Measurements from ENCODE around the gene IRF2BP1.

- TF ChIP-seq POU2F2 (IDR thresholded peaks at IDR 0.05; ENCODE audit: low read depth, low read length) (no peak), POLR2A (IDR thresholded peaks at IDR 0.05; ENCODE audit: low read depth, low read length) (no peak), TAF1 (IDR thresholded peaks at IDR 0.05; ENCODE audit: low read depth, low read length) (no peak), POLR2AphosphoS5 (IDR thresholded peaks at IDR 0.05; ENCODE audit: low read depth, low read length) (no peak), SPI1 (IDR thresholded peaks at IDR 0.05; ENCODE audit: low read depth, low read length) (no peak), PAX5 (IDR thresholded peaks at IDR 0.05; ENCODE audit: insufficient read depth, low read length, severe bottlenecking) (no peak)
These were observed 6.0 kb downstream of the IRF2BP1 start for GRCh38 chr19:45879971-45880370.

Data from GM12891 (cell line).